OCI-LY7 (cell line): ENCODE measurements around the gene DCDC2C. TPM values are rescaled to one million over a fixed set of nuclear protein-coding genes. Genes with fewer than 3 reads are reported as not detected.

Source experiments
- BruUV-seq: library from RNA; stranded (reverse); fragments of 400-500 nt; replicated peaks from 2 replicates; lab custom pipeline; 2021; lab: Mats Ljungman, UMichigan
- CTCF ChIA-PET: fragments of 300-600 bp; sonication (Branson Sonifier 250); formaldehyde crosslinking; loops from one replicate; lab custom pipeline; 2022; ENCODE audit warnings: antibody characterized with exemption; ENCODE audit not compliant: unreplicated experiment; lab: Charles Lee
- POLR2A ChIA-PET: fragments of 300-600 bp; sonication (Branson Sonifier 250); formaldehyde crosslinking; loops from one replicate; lab custom pipeline; 2022; ENCODE audit warnings: antibody characterized with exemption; lab: Charles Lee
- DNase-seq: peaks from one replicate; pipeline ENCODE4 v3.0.0-alpha.2; 2015; ENCODE audit warnings: low spot score
- H2AFZ ChIP-seq: fragments of 200-600 bp; sonication (generic), shearing (Covaris generic); 2 replicates; pipeline ENCODE4 v1.6.1; 2014; ENCODE audit warnings: mild to moderate bottlenecking, antibody characterized with exemption, low read length, moderate library complexity
- H3K27ac ChIP-seq: fragments of 200-600 bp; sonication (generic); 2 replicates; pipeline ENCODE4 v1.5.1; 2014; ENCODE audit warnings: mixed run types, low read depth, mild to moderate bottlenecking, moderate library complexity, low read length, inconsistent platforms; ENCODE audit not compliant: poor library complexity, severe bottlenecking
- H3K36me3 ChIP-seq: fragments of 200-600 bp; sonication (generic); 2 replicates; pipeline ENCODE4 v1.6.1; 2014; ENCODE audit warnings: mild to moderate bottlenecking, antibody characterized with exemption, low read length, moderate library complexity, mixed read lengths; ENCODE audit not compliant: insufficient read depth
- H3K4me1 ChIP-seq: fragments of 200-600 bp; sonication (generic); 2 replicates; pipeline ENCODE4 v1.5.1; 2014; ENCODE audit warnings: mild to moderate bottlenecking, low read length; ENCODE audit not compliant: insufficient read depth, poor library complexity, severe bottlenecking
- H3K4me2 ChIP-seq: fragments of 200-600 bp; sonication (generic); 2 replicates; pipeline ENCODE4 v1.6.1; 2014; ENCODE audit warnings: mild to moderate bottlenecking, low read length
- H3K4me3 ChIP-seq: fragments of 200-600 bp; sonication (generic); 2 replicates; pipeline ENCODE4 v1.5.1; 2014; ENCODE audit warnings: mild to moderate bottlenecking, low read depth, low read length; ENCODE audit not compliant: poor library complexity, severe bottlenecking
- H3K79me2 ChIP-seq: fragments of 200-600 bp; sonication (generic); 2 replicates; pipeline ENCODE4 v1.6.1; 2016; ENCODE audit warnings: low read depth, mild to moderate bottlenecking, low read length, moderate library complexity, mixed read lengths; ENCODE audit not compliant: insufficient read depth
- H3K9me2 ChIP-seq: fragments of 200-600 bp; sonication (generic); 2 replicates; pipeline ENCODE4 v1.6.1; 2016; ENCODE audit warnings: mild to moderate bottlenecking, low read length, mixed read lengths; ENCODE audit not compliant: insufficient read depth
- H3K9me3 ChIP-seq: fragments of 200-600 bp; sonication (generic); 2 replicates; pipeline ENCODE4 v1.6.1; 2014; ENCODE audit warnings: mild to moderate bottlenecking, mixed run types, low read length, mixed read lengths
- H4K20me1 ChIP-seq: fragments of 200-600 bp; sonication (generic); 2 replicates; pipeline ENCODE4 v1.6.1; 2014; ENCODE audit warnings: mild to moderate bottlenecking, antibody characterized with exemption, low read length, moderate library complexity, mixed read lengths; ENCODE audit not compliant: insufficient read depth
- CTCF ChIP-seq: fragments of 200-600 bp; sonication (generic); conservative IDR thresholded peaks from 2 replicates; pipeline ENCODE4 v1.5.1; 2014; ENCODE audit warnings: mild to moderate bottlenecking, antibody characterized with exemption, low read length, moderate library complexity, mixed read lengths
- EZH2phosphoT487 ChIP-seq: fragments of 200-600 bp; sonication (generic); IDR thresholded peaks from 2 replicates; pipeline ENCODE4 v1.6.1; 2018; ENCODE audit warnings: low read depth, borderline replicate concordance, mild to moderate bottlenecking, mixed run types, antibody characterized with exemption, low read length, moderate library complexity, mixed read lengths
- intact Hi-C: fragments of 100-400 bp; cut with micrococcal nuclease; formaldehyde crosslinking; loops from one replicate; pipeline ENCODE4 v1.10.0; 2022; ENCODE audit not compliant: unreplicated experiment
- total RNA-seq, 2 experiments: library from RNA; depleted of rRNA in 1 of 2; stranded (reverse); fragments of >200 nt in 1 of 2; shearing (Covaris generic) in 1 of 2; gene quantifications; 2 replicates each; pipeline ENCODE4 v1.2.3, GENCODE V29; 2014 to 2022

The DCDC2C gene
- total RNA-seq, 2 experiments from 2014 or later: not detected

GRCh38 chr2:3864943-3865865 is 161.8 kb downstream of the DCDC2C start:
- Histone ChIP-seq H3K36me3 (no peaks in the 10 kb centered on the region), H3K4me3 (no peak overlapping the region), H4K20me1 (no peaks in the 10 kb centered on the region), H3K79me2 (no peaks in the 10 kb centered on the region), H3K4me2 (no peak overlapping the region), H2AFZ (no peak overlapping the region), H3K4me1 (no peaks in the 10 kb centered on the region), H3K9me2 (no peaks in the 10 kb centered on the region), H3K9me3 (no peaks in the 10 kb centered on the region), H3K27ac (no peak overlapping the region)
- BruUV-seq: no TSS peak
- intact Hi-C loops: no loop called here
- POLR2A ChIA-PET: interaction anchor here (0.7 to 1.2 kb wide), 2 partner anchors 7 to 1299 kb away, joined by 3 read pairs; no protein-coding TSS in a partner anchor
- CTCF ChIA-PET: no interaction called here
- TF ChIP-seq CTCF: no peak
- no peak for DNase-seq

GRCh38 chr2:3867469-3867868 is 164.1 kb downstream of the DCDC2C start:
- Histone ChIP-seq H3K4me1 (no peaks in the 10 kb centered on the region), H3K9me2 (no peaks in the 10 kb centered on the region), H3K79me2 (no peaks in the 10 kb centered on the region), H3K4me3 (no peak overlapping the region), H3K9me3 (no peaks in the 10 kb centered on the region), H3K4me2 (no peak overlapping the region), H4K20me1 (no peaks in the 10 kb centered on the region), H3K36me3 (no peaks in the 10 kb centered on the region), H3K27ac (no peak overlapping the region), H2AFZ (no peak overlapping the region)
- no peak for DNase-seq
- intact Hi-C loops: no loop called here
- ChIA-PET CTCF (no interaction called here), POLR2A (no interaction called here)
- no peak for TF ChIP-seq CTCF
- no peak for TF ChIP-seq EZH2phosphoT487
- BruUV-seq: no TSS peak
